ENCODE data around the gene CD79B. TPM values are rescaled to one million over a fixed set of nuclear protein-coding genes. Genes with fewer than 3 reads are reported as not detected.

The CD79B gene
- total RNA-seq, 1 experiment from 2014 or later, result 0.39 TPM

- Histone ChIP-seq H3K36me3 (ENCODE audit: insufficient read depth, low read length, poor library complexity, severe bottlenecking) (no peaks in the 10 kb centered on the region), H3K4me3 (ENCODE audit: low read depth, low read length, poor library complexity, severe bottlenecking) (no peak overlapping the region), H3K9me3 (ENCODE audit: low read depth, low read length, poor library complexity, severe bottlenecking) (no peaks in the 10 kb centered on the region), H3K4me1 (ENCODE audit: insufficient read depth, low read length, poor library complexity, severe bottlenecking) (no peaks in the 10 kb centered on the region), H3K27me3 (replicated peaks; ENCODE audit: insufficient read depth, low read depth, low read length, poor library complexity) (no peaks in the 10 kb centered on the region), H3K27ac (ENCODE audit: low read depth, low read length, poor library complexity, severe bottlenecking) (no peak overlapping the region)
- intact Hi-C loops (cut with micrococcal nuclease; ENCODE audit: unreplicated experiment), result no loop called here
- ChIA-PET CTCF (no interaction called here), POLR2A (ENCODE audit: low non-redundant PET) (no interaction called here)
- BruUV-seq (replicated peaks), result no TSS peak
- TF ChIP-seq CTCF (conservative IDR thresholded peaks at IDR 0.05; ENCODE audit: low read depth, low read length) (no peak), EZH2 (IDR thresholded peaks at IDR 0.05; ENCODE audit: borderline replicate concordance, low read depth, low read length, poor library complexity, severe bottlenecking) (no peak)
- no peak for DNase-seq (ENCODE audit: low spot score)
These were observed 35.8 kb upstream of the CD79B start for GRCh38 chr17:63967953-63968352.

DNA sequence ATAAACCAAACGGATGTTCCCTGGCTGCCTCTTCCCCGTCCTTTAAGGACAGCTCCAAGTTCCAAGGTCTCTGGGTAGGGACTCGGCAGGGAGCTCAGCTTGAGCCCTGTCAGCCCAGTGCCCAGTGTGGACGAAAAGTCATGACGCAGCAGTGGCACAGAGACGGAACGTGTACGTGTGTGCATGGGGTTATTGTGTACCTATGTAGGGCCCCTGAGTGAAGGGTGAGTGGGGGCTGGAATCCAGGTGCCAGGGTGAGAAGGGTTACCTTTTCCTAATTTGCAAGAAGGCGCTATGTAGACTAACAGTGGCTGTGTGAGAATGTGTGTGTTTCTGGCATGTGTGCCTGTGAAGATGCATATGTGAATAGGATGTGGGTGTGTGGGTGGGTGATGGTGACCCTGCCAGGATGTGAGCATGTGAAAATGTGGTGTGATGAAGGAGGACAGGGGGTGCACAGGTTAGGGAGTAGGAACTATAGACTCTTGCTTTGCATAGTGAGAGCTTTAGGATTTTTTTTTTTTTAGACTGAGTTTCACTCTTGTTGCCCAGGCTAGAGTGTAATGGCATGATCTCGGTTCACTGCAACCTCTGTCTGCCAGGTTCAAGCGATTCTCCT, 34.6 kb upstream of the CD79B start:
- Histone ChIP-seq H3K9me3 (ENCODE audit: low read depth, low read length, poor library complexity, severe bottlenecking) (no peaks in the 10 kb centered on the region), H3K4me1 (ENCODE audit: insufficient read depth, low read length, poor library complexity, severe bottlenecking) (no peaks in the 10 kb centered on the region), H3K27me3 (replicated peaks; ENCODE audit: insufficient read depth, low read depth, low read length, poor library complexity) (no peaks in the 10 kb centered on the region), H3K27ac (ENCODE audit: low read depth, low read length, poor library complexity, severe bottlenecking) (no peak overlapping the region), H3K36me3 (ENCODE audit: insufficient read depth, low read length, poor library complexity, severe bottlenecking) (no peaks in the 10 kb centered on the region), H3K4me3 (ENCODE audit: low read depth, low read length, poor library complexity, severe bottlenecking) (no peak overlapping the region)
- BruUV-seq (replicated peaks), result no TSS peak
- TF ChIP-seq EZH2 (IDR thresholded peaks at IDR 0.05; ENCODE audit: borderline replicate concordance, low read depth, low read length, poor library complexity, severe bottlenecking) (no peak), CTCF (conservative IDR thresholded peaks at IDR 0.05; ENCODE audit: low read depth, low read length) (no peak)
- ChIA-PET CTCF (interaction anchor here (0.6 kb wide), 1 partner anchor 38 kb away, joined by 3 read pairs; no protein-coding TSS in a partner anchor), POLR2A (ENCODE audit: low non-redundant PET) (no interaction called here)
- DNase-seq (ENCODE audit: low spot score), result no peak
- intact Hi-C loops (cut with micrococcal nuclease; ENCODE audit: unreplicated experiment), result no loop called here

- Histone ChIP-seq H3K4me3 (ENCODE audit: low read depth, low read length, poor library complexity, severe bottlenecking) (no peak overlapping the region), H3K27ac (ENCODE audit: low read depth, low read length, poor library complexity, severe bottlenecking) (no peak overlapping the region), H3K4me1 (ENCODE audit: insufficient read depth, low read length, poor library complexity, severe bottlenecking) (no peaks in the 10 kb centered on the region), H3K36me3 (ENCODE audit: insufficient read depth, low read length, poor library complexity, severe bottlenecking) (no peaks in the 10 kb centered on the region), H3K27me3 (replicated peaks; ENCODE audit: insufficient read depth, low read depth, low read length, poor library complexity) (no peaks in the 10 kb centered on the region), H3K9me3 (ENCODE audit: low read depth, low read length, poor library complexity, severe bottlenecking) (no peaks in the 10 kb centered on the region)
- CTCF ChIA-PET, result interaction anchor here (0.5 kb wide), 1 partner anchor 23 kb away, joined by 4 read pairs; no protein-coding TSS in a partner anchor
- no TSS peak for BruUV-seq (replicated peaks)
- intact Hi-C loops (cut with micrococcal nuclease; ENCODE audit: unreplicated experiment), result no loop called here
- POLR2A ChIA-PET (ENCODE audit: low non-redundant PET), result no interaction called here
- DNase-seq (ENCODE audit: low spot score), result no peak
- TF ChIP-seq EZH2 (IDR thresholded peaks at IDR 0.05; ENCODE audit: borderline replicate concordance, low read depth, low read length, poor library complexity, severe bottlenecking) (no peak), CTCF (conservative IDR thresholded peaks at IDR 0.05; ENCODE audit: low read depth, low read length) (no peak)
These were observed 31.0 kb upstream of the CD79B start for GRCh38 chr17:63963123-63963522.
